Stimulated activated CD8-positive, alpha-beta memory T cell treated with anti-CD3 and anti-CD28 coated beads, Interleukin-4, amount 100 ng/mL, for 4 hours (primary cell): ENCODE data around the gene KBTBD3.

Experiments
- DNase-seq, 2 donors: peaks; one replicate each; pipeline ENCODE4 v3.0.0-alpha.2; 2020; ENCODE audit warnings: low read depth in 2 of 2, low spot score in 1 of 2

The KBTBD3 gene, protein sequence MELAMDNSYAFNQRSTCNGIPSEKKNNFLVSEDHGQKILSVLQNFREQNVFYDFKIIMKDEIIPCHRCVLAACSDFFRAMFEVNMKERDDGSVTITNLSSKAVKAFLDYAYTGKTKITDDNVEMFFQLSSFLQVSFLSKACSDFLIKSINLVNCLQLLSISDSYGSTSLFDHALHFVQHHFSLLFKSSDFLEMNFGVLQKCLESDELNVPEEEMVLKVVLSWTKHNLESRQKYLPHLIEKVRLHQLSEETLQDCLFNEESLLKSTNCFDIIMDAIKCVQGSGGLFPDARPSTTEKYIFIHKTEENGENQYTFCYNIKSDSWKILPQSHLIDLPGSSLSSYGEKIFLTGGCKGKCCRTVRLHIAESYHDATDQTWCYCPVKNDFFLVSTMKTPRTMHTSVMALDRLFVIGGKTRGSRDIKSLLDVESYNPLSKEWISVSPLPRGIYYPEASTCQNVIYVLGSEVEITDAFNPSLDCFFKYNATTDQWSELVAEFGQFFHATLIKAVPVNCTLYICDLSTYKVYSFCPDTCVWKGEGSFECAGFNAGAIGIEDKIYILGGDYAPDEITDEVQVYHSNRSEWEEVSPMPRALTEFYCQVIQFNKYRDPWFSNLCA

DNA sequence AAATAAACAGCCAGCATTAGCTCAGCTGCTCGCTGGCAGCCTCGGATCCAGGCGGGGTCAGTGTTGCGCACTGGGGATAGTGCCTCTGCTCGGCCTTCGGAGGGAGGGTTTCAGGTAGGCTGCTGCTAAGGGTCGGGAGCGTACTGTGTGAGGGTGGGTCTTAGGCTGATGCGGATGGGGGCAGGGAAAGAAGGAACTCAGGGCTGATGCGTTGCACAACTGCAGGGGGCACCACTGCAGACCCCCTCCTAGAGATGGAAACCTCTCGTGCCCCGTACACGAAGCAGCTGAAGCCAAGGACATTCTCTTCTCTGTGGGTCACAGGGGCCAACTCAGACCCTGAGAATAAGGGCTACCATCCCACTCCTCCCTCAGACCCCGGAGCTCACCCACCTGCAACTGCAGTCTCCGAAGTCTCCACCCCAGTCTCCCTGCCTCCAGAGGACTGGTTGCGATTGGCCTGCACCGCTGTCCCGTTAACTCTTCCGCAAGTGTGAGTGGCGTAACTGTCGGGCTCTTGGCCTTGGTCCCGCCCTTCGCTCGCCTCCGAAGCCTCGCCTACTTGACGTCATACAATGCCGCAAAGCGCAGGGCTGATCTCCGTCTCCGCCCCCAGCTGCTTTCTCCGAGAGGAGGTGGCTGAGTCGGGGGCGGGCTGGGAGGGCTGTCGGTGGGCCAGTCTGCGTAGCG is at the start of gene KBTBD3:
Gene KBTBD3 (minus strand): TSS at position 429 of the 690 bp plus-strand sequence. CDS start 18,250 bp downstream, outside the sequence.
- DNase-seq: peak; percentile 92 to 97

DNA sequence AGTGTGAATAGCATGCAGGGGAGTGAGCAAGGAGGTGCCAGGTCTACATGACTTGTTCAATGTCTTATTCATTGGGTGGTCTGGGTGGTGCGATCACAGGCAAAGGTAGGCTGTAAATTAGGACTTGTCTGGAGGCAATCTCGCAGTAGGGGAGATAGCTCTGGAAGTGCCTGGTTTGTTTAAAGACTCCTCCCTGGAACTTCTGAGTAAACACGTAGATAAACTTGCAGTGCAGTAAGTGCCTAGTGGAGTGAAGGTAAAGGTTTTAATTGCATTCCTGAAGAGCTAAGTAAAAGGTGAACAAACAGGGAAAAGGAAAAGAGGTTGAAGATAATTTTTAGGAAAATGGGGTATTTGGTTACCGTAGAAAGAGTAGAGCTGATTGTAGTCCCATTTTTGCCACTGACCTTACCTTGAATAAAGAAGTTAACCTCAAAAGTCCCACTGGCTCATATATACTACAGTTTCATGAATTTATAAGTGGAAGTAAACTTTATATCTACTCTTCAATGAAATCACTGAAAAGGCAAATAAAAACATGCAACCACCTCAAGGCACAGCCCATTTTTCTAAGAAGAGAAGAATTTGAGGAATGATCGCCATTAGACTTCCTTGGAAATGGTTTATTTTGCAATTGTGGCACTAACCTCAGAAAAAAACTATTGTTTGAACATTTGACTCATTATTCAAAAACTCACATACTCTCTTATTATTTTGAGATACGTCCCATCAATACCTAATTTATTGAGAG is 44.6 kb upstream of the KBTBD3 start:
- no peak for DNase-seq

DNA sequence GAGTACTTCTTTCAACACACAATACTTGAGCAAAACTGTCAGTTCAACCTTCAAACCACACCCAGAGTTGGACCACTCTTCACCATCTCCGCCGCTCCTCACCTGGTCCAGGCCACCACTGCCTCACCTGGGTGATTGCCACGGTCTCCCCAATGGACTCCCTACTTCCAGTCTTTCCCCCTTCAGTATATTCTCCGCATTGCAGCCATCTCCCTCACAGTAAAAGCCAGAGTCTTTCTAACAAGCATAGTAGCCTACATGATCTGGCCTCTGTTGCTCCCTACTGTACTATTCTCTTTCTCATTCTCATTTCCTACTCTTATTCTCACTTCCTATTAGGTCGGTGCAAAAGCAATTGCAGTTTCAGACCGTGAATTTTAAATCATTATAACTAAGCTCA is 28.8 kb upstream of the KBTBD3 start:
- no peak for DNase-seq

DNA sequence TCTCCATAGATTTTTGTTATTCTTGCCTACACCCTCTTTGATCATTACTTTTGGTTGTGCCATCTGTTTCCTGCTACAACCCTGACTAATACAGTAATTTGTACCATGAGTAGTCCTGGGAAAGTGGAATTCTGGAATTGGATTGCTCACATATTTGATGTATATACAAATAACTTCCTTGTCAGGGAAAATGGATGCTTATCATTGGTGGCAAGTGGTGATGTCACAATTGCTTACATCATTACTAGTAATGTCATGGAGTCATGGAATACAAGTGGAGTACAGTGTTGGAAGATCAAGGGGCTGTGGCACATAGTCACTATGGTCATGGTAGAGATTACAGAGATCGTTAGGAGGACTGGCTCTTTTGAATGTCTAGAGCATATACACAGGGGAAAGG is 24.7 kb upstream of the KBTBD3 start:
- DNase-seq: no peak

DNA sequence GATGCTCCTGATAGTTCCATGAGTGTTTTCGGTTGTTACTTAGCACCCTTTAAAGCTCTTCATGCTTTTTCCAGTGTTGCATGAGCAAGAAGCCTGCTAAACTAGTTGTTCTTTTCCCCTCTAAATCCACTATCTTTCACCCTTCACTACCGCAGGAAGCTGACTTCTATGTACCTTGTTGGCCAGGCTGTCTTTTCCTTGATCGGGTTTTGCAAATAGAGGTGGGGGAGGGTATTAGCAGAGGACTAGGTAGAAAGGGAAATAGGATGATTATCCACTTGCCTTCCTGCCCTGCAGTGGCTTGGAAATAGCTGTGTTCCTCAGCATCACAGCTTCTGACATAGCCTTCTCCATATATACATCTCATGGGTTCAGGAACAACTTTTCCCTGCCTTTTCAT is 24.2 kb upstream of the KBTBD3 start:
- no peak for DNase-seq

DNA sequence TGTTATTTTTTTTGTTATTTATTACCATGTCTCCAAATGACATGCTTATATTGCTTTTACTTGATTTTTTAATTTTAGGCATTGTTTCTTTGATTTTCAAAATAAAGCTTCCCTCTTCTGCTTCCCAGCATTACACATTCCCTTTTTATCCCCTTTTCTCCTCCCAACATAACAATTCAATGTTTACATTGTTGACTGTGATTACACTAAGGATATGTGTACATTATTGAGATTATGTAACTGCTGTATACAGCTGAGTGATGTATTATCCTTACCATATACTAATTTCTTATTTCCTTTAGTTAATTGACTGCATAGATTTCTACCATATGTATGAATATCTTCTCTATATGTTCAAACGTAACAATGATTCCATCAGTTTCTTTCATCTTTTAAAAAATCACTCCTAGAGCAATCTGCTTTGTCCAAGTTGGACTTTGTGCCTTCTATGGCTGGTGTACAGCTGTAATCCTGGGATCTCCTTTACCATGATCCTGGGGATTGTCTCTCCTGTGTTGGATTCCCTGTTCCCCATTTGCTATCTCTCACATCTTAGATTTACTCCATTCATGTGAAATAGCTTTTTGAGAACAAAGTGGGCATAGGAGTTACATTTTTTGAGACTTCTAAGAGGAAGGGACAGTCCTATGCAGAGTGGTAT is 21.9 kb upstream of the KBTBD3 start:
- no peak for DNase-seq

DNA sequence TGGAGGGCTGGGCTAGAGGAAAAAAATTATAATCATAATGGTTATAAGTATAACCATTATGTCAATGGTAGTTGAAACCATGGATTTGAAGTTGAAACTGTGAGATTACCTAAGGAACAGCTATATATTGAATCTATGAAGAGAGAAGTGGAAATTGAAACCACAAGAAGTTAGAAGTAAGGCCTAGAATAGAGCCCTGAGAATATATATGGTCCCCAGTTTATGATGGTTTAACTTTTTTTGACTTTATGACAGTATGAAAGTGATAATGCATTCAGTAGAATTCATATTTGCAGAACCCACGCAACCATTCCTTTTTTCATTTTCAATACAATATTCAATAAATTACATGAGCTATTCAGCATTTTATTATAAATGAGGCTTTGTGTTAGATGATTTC is 15.3 kb upstream of the KBTBD3 start:
- no peak for DNase-seq

DNA sequence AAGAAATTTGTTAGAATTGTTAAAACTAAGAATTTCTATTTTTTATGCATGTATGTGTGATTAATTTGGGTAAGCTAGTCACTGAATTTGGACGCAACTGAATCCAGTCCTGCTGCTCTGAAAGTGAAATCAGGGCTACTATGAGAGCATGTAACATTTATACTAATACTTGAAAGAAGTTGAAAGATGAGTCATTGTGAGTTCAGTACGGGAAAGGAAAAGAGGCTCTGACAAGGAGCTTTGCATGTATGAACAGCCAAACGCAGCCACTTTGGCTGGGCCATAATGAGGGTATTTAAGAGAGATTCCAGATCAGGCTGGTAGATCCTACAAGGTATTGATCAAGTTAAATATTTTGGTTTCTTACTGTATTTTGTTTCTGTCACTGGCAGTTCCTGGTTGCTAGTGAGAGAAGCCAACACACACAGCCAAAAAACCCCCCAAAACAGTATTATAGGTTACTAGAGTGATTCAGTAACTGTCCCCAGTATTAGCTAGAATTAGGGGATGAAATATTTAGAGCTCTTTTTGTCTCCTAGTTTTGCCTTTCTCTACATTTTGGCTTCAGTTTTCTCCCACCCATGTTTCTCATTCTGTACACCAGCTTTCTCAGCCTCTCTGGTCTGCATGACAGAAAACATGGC is 14.5 kb upstream of the KBTBD3 start:
- no peak for DNase-seq

DNA sequence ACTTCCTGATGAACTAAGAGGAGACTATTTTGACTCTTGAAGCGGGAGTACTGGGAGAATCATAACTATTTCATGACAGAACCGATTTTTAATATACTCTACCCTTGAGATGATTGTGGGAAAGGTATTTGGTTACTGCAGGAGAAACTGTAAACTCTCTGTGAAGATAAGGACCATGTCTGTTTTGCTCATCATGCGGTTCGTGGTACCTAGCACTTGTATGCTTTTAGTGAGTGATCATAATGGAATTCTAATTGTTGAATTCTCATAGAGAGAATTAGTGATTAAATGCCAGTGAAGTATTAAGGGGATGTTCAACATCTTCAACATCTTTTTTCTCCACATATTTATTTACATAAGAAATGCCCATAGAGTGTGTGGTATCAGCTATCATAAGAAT is 11.7 kb upstream of the KBTBD3 start:
- DNase-seq: no peak

DNA sequence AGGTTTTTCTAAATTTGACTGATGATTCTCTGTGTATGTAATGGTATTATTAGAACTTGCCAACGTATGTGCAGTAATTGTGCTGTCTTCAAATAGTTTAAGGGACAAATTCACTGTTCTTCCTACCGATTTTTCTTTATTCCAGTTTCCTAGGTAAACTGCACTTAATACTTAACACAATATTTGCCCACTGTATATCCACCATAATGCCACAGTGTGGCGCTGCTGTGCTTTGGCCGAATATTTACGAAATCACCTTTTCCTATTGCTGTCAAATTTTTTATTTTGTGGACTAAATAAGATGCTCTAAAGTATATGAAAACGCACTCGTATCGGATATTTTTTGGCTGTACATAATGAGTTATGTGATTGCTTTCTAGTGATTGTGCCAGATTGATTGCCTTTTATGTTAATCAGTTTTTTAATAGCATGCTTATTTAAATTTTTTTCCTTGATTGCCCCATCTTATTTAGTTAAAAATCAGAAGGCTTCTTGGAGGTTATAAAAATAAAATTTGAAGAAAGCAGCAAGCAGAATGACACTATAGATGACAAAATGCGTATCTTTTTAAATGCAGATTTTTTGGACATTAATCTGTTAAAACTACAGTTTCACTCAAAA is 10.8 kb upstream of the KBTBD3 start:
- no peak for DNase-seq

DNA sequence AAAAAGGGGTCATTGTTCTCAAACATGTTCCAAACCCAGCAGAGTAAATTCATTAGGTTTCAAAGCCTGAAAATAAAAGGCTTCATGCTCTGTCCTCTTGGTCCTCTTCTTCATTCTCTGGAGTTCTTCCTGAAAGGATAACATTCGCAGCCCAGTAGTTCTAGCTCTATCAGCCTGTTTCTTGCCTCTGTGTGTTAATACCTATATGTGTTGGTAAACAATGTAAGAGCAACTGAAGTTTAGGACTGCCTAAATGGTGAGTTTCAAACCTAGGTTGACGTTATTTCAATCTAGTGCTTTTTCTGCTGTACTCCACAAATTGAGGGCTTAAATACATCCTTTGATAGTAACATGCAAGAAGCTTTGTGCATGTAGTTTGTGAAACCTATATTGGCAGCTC is 9.7 kb upstream of the KBTBD3 start:
- no peak for DNase-seq

DNA sequence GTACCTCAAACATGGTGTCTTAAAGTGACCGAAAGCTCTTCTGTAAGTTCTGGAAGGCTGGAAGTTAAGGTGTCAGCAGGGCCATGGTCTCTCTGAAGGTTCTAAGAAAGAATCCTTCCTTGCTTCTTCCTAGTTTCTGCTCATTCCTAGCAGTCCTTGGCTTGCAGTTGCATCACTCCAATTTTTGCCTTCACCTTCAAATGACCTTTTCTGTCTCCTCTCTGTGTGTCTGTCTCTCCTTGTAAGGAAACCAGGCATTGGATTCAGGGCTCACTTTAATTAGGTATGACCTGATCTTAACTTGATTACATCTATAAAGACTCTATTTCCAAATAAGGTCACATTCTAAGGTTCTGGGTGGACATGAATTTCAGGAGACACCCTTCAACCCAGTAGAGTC is 9.0 kb upstream of the KBTBD3 start:
- DNase-seq: no peak

DNA sequence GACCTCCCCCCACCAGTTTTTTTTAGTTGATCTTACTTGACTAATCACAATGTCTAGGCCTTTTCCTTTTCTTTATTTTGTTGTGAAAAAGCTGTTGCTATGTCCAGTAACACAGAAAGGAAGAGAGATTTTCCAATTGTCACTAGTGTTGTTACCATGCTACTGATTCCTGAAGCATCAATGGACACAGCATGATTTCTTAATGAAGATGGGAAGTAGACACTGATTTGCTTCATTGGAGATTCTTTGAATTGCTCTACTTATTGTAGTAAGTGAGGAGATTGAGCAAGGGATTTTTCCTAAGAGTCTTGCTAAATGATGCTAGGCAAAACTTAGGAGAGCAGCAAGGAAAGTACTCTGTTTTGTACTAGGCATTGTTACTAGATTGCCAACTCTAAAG is 4.9 kb upstream of the KBTBD3 start:
- DNase-seq: no peak

DNA sequence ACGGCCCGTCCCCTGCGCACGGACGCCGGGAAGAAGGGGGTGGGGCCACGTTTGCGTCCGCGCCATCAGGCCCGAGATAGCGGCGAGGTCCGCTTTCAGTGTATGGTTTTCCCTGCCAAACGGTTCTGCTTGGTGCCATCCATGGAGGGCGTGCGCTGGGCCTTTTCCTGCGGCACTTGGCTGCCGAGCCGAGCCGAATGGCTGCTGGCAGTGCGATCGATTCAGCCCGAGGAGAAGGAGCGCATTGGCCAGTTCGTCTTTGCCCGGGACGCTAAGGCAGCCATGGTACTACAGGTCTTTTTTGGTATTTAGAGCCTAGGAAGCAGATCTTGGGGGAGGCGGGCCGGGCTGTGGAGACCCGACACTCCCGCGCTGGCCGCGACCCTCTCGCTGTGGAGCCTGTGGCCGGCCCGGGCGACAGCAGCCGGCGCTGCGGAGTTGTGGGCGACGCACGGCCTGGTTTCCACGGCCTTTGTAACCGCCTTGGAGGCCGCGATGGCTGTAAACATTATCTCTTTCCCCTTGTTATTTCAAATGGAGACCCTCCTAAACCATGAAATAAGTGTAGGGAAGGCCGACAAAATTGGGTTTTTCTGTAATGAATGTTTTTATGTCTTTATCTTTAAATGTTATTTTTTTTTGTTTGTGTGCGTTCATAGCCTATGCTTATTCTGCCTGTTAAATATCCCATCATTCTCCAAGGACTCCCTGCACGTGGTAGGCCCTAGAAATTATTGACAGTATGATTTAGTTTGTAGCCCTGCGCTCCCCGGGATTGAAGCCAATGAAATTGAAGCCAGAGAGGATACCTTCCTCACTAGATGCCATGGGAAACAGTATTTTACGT is 685 bp upstream of the KBTBD3 start, which contains the start of gene AASDHPPT:
Gene AASDHPPT (plus strand): TSS at position 54 of the 847 bp plus-strand sequence. CDS start 49 bp downstream, at position 103.
- no peak for DNase-seq

DNA sequence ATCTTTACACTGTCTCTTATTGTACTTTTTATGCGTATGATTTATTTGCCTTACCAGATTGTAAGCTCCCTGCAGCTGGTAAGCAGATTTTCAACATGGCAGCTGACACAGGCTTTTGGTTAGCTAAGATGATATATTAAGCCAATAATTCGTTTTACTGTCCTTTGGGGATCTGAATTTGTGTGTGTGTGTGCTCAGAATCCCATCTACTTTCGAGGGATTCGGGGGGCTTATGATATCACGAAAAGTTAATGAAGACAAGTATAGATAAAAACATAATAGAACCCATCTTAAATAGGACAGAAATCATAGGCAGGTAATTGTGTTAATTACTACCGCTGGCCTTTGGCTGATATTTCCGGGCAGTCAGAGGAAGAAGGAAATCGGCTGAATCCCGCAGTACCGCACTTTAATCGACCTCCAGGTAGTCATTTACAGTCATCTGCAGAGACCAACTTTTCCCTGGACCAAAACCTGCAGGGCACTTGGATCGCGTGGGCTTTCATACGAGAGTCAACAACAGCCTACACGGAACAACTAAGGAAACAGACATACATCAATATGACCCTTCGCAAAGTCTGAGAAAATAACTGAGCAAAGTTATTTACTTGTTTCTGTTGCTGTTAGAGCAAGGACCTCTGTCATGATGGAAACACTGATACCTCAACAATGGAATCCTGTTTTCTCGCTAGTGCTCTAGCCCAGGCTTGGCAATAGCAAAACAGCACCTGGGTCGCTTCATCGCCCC is 802 bp downstream of the KBTBD3 start:
- no peak for DNase-seq

DNA sequence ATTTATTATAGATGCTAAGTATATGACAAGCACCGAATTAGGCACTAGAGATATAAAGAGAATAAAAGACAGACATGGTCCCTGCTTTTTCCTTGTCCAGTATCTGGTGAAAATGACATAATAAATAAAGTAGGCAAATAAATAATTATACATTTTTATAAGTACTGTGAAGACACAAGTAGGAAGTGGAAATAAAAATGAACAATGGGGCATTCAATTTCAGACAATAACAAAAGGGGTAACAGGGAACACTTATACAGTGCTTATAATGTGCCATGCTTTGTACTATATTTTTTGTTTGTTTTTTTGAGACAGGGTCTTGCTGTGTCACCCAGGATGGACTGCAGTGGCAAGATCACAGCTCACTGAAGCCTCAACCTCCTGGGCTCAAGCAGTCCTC is 4.3 kb downstream of the KBTBD3 start:
- no peak for DNase-seq

DNA sequence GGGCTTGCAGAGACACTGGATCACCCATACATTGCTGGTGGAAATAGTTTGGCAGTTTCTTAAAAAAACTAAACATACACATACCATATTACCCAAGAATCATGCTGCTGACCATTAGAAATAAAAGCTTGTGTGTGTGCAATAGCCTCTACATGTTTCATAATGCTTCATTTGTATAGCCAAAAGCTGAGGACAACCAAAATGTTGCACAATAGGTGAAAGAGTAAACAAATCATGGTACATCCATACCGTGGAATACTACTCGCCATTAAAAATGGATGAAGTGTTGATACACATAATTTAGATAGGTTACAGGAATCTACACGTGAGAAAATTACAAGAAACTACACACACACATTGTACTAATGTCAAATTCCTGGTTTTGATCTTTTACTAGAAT is 6.5 kb downstream of the KBTBD3 start:
- no peak for DNase-seq

DNA sequence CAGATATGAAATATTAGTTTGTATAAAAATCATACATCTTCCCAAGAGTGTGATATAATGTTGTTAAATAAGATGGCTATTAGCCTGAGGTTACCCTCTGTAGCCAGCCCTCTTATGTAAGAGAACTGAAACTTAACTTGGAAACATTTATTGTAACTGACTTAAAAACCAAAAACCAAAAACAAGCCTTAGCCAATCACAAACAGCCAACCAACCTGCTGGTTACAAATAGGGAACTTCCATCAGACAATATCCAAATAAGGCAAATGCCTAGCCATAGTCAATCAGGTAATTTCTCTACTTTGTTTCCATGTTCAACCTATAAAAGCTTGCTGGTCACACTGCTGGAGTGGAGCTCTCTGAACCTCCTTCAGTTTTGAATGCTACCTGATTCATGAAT is 14.1 kb downstream of the KBTBD3 start:
- no peak for DNase-seq
